ENCODE data around the gene TPPP.

DNA sequence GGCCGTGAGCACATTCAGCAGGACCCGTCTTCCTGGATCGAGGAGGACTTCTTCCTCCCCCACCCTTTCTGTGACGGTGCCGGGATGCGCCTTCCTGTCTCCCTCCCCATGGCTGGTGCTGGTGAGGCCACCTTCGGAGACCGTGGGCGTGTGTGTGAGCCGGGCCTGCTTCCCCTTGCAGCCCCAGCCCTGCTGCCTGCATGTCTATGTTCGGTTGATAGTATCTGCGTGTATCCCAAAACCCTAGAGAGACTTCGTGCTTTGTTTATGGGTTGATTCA, 68.3 kb downstream of the TPPP start:
- TF ChIP-seq, protein P1, sequence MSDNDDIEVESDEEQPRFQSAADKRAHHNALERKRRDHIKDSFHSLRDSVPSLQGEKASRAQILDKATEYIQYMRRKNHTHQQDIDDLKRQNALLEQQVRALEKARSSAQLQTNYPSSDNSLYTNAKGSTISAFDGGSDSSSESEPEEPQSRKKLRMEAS (IDR thresholded peaks at IDR 0.05), result no peak
- TF ChIP-seq CEBPB (IDR thresholded peaks at IDR 0.05) (no peak), EP300 (IDR thresholded peaks at IDR 0.05; ENCODE audit: borderline replicate concordance) (no peak)
- TF ChIP-seq, protein P2, sequence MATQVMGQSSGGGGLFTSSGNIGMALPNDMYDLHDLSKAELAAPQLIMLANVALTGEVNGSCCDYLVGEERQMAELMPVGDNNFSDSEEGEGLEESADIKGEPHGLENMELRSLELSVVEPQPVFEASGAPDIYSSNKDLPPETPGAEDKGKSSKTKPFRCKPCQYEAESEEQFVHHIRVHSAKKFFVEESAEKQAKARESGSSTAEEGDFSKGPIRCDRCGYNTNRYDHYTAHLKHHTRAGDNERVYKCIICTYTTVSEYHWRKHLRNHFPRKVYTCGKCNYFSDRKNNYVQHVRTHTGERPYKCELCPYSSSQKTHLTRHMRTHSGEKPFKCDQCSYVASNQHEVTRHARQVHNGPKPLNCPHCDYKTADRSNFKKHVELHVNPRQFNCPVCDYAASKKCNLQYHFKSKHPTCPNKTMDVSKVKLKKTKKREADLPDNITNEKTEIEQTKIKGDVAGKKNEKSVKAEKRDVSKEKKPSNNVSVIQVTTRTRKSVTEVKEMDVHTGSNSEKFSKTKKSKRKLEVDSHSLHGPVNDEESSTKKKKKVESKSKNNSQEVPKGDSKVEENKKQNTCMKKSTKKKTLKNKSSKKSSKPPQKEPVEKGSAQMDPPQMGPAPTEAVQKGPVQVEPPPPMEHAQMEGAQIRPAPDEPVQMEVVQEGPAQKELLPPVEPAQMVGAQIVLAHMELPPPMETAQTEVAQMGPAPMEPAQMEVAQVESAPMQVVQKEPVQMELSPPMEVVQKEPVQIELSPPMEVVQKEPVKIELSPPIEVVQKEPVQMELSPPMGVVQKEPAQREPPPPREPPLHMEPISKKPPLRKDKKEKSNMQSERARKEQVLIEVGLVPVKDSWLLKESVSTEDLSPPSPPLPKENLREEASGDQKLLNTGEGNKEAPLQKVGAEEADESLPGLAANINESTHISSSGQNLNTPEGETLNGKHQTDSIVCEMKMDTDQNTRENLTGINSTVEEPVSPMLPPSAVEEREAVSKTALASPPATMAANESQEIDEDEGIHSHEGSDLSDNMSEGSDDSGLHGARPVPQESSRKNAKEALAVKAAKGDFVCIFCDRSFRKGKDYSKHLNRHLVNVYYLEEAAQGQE (IDR thresholded peaks at IDR 0.05; ENCODE audit: low read depth), result no peak

Measured in Ishikawa (cell line).